CD4-positive, alpha-beta T cell treated with Interleukin-17A for 1 hour (primary cell): ENCODE data around the gene E2F2.

Experiments used
- DNase-seq: peaks from one replicate; pipeline ENCODE4 v3.0.0-alpha.2; 2020

Gene E2F2

DNA sequence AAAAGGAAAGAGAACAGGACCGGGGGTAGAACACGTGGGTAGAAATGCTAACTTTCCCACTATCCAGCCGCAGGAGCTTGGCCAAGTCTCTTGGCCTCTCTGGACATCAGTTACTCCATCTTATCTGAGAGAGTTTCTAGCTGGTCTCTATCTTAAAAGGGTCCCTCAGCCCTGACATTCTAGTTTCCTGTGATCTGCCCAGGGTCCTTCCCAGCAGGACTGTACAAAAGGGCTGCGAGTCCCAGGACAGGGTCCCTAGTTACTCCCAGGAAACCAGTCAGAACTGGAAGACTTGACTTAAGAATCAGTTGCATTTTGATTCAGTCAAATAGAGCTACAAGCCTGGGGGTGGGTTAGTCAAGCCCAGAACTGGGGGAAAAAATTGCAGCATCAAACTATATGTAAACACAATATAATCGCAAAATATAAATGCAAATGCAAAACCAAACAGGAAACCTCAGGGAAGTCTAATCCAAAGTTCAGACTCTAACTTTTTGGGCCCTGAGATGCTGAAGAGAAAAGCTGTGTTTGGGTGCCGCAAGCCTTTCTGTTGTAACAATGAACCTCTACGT lies 49.9 kb downstream of the E2F2 start:
- no peak for DNase-seq

DNA sequence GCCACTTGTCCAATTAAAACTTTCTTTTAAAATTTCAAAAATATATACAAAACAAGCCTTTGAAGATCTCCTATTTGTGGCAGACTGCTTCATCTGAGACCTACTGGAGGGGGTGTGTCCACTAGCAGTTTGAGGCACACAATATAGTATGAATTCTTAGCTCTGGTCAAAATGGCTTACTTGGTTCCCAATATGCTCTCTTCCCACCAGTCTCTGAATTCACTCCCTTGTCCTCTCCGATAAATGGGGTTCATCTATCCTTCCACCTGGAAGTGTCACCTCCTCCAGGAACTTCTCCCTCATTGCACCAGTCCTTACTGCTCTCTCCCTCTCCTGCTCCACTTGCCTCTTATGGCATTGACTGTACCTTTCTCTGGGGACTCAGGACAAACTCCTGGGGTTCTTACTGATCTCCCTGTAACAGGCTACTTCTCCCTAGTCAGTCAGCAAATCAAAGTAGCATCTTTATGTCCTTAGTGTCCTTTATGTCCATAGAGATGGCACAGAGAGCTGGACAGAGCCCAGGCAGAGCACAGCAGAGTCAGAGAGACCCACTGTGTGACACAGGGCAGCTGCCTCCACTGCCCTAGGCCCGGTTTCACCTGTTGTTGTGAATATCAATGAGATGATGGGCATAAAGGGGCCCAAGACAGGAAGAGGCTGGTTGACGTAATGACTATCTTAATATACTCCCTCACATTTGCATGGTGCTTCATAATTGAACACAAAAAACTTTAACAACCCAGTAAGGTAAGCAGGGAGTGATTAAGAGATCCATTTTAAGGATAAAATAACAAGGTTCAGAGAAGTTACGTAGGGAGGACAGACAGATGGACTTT lies 50.6 kb downstream of the E2F2 start:
- no peak for DNase-seq

DNA sequence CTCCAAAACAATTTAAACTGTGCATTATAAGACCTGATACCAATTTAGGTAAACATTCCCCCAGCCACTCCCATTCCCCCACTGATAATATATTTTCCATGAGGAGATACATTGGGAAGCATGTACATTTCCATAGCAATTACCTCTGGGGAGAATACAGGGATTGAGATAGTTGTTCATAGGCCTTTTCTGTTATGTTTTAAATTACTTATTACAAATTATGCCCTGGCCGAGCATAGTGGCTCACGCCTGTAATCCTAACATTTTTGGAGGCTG lies 51.4 kb downstream of the E2F2 start:
- no peak for DNase-seq

DNA sequence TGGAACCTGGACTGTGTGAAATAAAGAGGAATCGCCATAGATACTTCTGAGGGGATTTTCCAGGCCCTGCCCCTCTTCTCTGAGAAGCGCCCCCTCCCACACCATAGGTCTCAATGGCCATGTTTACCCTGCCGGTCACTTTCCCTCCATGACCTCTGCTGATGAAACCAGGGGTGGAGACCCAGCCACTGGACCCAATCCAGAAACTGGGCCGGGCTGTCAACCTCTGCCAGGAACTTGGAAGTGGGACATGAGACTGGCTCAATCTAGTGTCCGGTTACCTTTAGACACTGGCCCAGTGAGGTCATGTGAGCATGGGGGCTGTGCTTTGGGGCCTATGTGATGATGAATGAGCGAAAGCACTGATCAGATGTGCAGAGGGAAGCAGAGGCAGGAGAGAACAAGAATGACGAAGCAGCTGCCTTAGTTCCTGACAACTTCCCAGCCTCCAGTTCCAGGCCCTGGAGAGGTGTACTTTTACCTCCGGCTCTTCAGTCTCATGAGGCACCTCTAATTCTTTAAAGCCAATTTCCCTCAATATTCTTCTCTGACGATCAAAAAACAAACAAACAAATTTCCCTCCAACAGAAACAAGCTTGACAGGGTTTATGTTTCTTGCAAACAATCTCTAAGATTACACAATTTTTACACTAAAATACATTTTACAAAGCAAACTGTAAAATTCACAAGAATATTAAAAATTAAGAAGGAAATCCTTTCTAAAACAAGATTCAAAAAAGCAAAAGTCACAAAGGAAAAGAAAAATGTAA lies 52.0 kb downstream of the E2F2 start:
- no peak for DNase-seq

DNA sequence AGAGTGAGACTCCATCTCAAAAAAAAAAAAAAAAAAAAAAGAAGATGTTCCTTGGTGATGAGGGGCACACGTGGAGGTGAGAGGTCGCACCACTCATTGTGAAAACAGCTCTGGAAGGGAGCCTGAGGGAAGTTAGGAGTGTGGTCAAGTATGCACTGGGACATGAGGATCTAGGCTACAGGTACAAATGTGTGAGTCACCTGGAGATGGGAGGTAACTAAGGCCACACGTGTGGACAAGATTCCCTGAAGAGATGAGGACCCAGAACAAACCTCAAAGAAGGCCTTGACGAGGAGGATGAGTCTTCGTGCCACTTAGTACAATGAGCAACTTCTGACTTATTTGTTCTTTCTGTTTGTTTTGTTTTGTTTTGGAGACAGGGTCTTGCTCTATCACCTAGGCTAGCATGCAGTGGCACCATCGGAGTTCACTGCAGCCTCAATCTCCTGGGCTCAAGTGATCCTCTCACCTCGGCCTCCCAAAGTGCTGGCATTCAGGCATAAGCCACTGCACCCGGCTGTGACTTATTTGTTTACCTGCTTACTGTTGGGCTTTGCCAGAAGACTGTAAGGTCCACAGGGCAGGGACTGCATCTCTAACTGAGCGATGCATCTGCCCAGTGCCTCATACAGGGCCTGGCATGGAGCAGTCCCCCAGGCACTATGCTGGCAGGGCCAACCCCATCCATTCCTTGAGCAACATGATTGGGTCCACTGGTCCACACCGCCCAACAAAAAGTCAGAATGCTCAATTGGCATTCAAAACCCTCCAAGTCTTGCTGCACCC lies 53.5 kb downstream of the E2F2 start:
- no peak for DNase-seq

DNA sequence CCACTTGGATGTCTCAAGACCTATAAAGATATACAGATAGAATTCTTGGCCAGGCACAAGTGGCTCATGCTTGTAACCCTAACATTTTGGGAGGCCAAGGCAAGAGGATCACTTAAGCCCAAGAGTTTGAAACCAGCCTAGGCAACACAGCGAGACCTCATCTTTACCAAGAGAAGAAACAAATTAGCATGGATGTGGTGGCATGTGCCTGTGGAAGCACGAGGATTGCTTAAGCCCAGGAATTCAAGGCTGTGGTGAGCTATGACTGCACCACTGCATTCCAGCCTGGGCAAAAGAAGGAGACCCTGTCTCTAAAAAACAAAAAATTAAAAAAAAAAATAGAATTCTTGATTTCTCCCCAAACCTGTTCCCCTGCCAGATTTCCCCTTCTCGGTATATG lies 55.4 kb downstream of the E2F2 start:
- DNase-seq, result no peak

DNA sequence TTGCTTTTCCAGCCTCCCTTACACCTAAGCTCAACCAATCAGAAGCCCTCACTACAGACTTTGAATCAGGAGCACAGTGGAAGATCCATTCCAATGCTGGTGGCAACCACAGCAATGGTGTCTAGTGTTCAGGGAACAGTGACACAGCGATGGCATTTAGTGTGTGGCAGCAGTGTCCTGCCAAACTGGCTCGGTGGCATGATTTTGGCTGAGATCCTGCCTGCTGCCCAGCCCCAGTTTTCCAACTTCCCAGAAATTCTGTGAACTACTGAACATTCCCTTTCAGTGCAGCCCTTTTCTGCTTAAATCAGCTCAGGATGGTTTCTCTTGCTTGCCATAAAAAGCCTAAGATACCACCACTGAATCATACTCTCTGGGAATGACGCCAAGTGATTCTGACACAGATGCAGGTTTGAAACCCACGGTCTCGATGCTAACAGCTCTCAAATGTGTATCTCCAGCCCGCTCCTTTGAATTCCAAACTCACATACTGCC lies 55.9 kb downstream of the E2F2 start:
- DNase-seq, result no peak

DNA sequence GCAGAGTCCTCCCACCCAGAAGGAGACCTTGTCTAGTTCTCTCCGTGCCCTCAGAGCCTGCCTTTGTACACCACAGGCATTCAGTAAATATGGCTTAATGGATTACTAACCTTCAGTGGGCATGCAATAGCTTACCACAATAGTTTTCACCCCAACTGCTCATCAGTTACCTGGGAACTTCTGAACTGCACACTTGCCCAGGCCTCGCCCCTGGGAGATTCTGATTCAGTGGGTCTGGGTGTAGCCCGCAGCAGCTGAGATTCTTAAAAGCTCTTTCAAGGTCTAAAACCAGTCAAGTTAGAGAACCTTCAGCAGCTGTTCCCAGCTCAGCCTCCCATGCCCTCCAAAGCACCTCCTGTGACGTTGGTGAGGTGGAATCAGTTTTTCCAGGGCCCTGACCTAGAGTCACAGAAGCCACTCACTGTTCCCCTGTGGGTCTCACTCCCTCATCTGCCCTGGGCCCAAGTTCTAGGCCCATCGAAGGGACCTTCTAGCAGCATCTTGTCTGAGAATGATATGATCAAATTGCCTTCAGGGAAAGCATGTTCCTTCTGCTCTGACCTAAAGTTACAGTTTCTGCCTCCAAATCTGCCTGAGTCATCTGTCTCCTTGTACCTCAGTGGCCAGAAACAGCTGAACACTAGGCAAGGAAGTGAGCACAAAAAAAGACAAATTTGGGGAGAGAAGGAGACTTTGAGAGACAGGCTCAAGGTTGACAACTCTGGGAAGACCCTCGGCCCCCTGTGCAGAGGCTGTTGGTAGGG lies 57.8 kb downstream of the E2F2 start:
- DNase-seq, result no peak

DNA sequence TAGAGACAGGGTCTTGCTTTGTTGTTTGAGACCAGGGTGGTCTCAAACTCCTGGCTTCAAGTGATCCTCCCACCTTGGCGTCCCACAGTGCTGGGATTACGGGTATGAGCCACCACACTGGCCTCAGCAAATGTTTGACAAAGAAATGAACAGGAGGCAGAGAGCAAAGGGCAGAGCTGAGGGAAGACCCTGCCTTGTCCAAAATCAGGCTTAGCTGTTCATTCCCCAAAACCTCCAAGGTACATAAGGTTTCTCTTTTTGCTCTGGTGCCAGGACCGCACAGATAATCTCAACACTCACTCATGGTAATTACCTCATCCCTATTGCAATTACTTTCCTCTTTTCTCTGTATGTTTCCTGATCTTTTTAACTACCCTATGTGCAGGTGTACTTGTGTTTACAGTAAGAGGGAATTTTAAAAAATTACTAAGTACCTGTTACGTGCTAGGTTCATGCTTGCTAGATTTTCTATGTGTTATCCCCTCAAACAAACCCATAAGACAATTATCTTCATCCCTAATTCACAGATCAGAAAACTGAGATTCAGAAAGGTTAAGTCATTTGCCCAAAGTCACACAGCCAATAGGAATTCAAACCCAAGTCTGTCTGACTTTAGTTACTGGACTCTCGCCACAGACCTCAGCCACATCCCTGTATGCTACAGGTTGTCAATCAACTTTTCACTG lies 58.5 kb downstream of the E2F2 start:
- DNase-seq, result no peak

DNA sequence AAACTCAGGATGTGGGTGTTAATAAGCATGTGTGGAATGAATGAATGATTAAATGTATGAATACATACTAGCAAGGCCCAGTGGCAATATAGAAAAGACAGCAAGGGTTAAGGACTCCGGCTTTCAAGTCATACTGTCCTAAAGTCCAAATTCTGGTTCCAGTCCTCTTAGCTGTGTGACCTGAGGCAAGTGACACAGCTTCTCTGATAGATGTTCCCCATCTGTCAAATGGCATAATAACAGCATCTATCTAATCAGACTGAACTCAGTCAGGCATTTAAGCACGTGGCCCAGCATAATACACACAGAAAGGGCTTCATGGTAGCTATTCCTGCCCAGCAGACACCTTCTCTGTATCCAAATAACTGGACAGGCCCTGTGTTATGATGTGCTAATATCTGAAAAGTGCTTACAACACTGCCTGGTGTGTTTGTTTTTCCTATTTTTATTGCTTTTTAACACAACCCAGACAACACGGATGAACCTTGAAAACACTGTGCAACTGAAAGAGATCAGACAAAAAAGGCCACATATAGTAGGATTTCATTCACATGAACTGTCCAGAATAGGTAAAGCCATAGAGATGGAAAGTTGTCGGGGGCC lies 59.5 kb downstream of the E2F2 start:
- DNase-seq, result no peak

DNA sequence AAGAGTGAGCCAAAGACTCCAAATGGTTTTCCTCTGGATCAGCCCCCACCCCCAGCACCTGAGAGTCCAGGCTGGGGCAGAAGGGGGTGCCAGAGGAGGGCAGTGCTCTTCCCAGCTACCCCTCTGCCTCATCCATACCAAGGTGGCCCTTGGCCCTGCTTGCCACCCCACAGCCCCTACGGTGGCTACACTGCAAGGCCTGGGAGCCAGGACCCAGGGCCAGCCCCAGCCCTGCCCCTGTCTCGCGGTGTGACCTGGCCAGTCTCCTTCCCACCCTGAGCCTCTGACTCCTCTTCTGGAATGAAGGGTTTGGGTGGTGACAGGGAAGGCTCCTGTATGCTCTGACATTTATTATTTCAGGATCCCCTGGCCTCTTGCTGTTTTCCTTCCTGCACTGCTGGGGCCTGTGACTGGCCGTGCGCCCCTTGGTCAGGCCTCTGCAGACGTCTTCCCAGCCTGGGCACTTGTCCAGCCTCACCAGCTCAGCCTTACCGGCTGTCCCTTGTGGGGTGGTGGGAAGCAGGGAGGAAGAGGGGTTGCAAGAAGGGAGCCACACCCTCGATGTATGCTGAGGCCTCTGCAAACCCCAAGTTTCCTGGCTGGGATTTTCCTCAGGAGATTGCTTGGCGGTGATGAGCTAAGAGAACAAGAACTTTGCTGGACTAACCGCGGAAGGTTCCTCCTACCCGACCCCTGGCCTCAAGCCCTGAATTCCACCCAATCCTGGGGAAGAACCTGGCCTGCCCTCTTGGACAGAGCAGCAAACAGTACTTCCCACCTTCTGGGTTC lies 60.6 kb downstream of the E2F2 start:
- DNase-seq, result no peak

DNA sequence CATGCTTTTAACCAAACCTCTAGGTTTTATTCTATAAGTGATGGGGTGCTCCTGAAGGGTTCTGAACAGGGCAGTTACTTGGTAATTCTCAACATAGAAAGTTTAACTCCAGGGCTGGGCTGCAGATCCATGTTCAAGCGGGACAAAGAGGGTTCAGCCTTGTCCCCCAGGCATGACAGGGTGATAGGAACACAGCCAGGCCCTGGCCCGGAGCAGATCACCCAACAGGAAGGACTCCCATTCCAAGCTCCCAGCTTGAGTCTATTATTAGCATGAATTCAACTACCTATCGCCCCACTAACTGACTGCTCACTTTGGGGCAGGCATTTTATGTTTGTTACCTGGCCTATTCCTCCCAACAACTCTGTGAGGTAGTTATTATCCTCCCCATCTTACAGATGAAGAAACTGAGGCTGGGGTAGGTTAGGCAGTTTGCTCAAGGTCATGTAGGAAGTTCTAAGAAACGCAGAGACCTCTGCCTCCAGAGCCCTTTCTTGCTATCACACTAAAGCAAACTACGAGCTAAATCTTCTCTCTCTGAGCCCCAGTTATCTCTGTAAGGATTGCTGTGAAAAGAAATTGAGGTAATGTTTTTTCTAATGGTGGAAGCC lies 61.6 kb downstream of the E2F2 start:
- DNase-seq, result no peak

DNA sequence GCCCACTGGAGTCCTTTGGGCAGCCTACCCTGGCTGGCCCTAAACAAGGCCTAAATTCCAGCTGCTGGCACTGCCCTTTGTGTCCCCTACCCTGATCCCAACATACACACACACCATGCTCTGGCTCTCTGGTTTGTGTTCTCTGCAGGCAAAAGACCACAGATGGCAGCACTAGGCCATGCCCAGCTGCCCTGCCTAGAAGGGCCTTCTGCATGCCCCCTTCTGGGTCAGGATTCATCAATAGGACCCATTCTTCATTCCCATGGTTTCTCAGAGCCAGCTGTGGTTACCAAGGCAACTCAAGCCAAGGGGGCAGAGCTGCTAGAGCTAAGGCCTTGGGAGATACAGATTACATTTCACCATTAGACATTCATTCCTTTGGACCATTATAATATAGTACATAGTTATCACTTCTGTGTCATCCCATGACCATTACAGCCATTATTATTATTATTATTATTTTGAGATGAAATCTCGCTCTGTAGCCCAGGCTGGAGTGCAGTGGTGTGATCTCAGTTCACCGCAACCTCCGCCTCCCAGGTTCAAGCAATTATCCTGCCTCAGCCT lies 64.5 kb downstream of the E2F2 start:
- DNase-seq, result no peak

DNA sequence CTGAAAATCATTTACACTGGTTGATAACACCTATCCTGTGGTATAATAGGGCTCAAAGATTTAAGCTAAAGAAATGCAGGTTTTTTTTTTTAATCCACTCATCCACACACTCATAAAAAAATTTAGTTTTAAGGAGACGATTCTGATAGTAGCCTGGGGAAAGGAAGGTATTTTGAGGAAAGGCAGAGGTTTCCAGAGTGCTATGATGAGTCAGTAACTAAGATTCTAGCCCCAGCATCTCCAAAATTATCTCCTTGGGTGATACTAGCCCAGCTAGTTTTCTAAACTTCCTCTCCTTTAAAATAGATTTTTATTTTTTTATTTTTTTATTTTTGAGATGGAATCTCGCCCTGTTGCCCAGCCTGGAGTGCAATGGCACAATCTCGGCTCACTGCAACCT lies 67.7 kb downstream of the E2F2 start:
- DNase-seq, result no peak

DNA sequence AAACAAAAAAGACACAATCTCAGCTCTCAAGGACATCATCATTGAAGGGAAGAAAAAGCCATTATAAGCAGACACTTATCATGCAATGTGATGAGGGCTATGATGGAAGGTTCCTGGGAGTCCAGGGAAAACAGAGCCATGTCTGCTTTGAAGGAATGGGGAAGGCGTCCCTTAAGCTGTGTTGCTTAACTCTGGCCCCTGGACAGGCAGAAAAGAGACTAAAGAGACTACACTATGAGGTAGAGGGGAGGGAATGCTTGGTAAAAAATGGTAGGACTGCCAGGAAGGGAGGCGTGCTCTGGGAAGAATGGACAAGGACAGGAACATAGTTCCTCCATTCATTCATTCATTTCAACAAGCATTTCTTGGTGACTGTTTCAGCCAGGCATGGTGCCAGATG lies 68.3 kb downstream of the E2F2 start:
- no peak for DNase-seq

DNA sequence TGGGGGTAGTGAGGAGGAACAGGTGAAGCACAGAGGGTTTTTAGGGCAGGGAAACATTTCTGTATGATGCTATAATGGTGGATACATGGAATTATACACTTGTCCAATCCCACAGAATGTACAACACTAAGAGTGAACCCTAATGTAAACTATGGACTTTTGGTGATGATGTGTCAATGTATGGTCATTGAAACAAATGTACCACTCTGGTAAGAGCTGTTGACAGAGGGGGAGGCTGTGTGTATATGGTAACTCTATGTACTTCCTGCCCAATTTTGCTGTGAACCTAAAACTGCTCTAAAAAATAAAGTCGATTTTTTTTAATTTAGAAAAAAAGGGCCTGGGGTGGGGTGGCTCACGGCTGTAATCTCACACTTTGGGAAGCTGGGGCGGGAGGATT lies 70.0 kb downstream of the E2F2 start:
- DNase-seq, result no peak

DNA sequence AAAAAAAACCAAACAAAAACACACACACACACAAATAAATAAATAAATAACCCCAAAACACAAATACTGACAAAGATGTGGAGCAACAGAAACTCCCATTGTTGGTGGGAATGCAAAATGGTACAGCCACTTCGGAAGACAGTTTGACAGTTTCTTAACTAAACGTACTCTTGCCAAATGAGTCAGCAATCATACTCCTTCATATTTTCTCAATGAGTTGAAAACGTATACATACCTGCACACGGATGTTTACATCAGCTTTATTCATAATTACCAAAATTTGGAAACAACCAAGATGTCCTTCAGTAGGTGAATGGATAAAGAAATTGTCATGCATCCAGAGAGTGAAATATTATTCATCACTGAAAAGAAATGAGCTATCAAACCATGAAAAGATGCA lies 70.5 kb downstream of the E2F2 start:
- DNase-seq, result no peak

DNA sequence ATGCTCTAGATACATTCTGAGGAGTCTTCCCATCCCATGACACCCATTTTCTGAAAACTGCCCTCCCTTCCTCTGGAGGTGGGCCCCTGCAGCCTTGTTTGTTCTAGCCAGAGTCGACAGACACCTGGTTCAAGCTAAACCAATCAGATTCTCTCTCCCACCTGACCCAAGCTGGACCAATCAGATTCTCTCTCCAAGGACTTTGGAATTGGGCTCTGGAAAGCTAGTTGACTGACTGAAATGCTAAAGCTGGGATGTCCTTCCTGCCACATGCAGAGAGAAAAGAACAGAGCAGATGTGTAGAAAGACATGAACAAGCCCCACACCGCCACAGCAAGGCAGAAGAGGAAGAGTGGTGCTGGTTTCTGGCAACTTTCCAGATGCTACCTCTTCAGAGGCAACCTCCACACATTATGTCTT lies 71.7 kb downstream of the E2F2 start:
- no peak for DNase-seq
